Thyroid gland (tissue), 4 donors: ENCODE data around the gene PXT1. TPM values are rescaled to one million over a fixed set of nuclear protein-coding genes. Genes with fewer than 3 reads are reported as not detected.

Source experiments
- DNase-seq, 2 donors: peaks; one replicate each; pipeline ENCODE4 v3.0.0-alpha.2; 2019
- H3K27ac ChIP-seq, 3 donors: fragments of 200-600 bp; sonication (generic); 1 replicate in 2 of 3; 2 replicates in 1 of 3; pipeline ENCODE4 v1.5.1; 2016 to 2019; ENCODE audit warnings: mild to moderate bottlenecking in 1 of 3, moderate library complexity in 1 of 3
- H3K27me3 ChIP-seq: fragments of 200-600 bp; sonication (generic); one replicate; pipeline ENCODE4 v1.5.1; 2019
- H3K36me3 ChIP-seq, 2 donors: fragments of 200-600 bp; sonication (generic); one replicate each; pipeline ENCODE4 v1.5.1; 2016 to 2019
- H3K4me1 ChIP-seq, 2 donors: fragments of 200-600 bp; sonication (generic); one replicate each; pipeline ENCODE4 v1.5.1; 2017 to 2019
- H3K4me3 ChIP-seq, 3 donors: fragments of 200-600 bp; sonication (generic); replicated peaks in 1 of 3; 1 replicate in 2 of 3; 2 replicates in 1 of 3; pipeline ENCODE4 v1.5.1; 2016; ENCODE audit warnings: mild to moderate bottlenecking in 1 of 3
- H3K9me3 ChIP-seq: fragments of 200-600 bp; sonication (generic); one replicate; pipeline ENCODE4 v1.5.1; 2017
- POLR2A ChIP-seq, 2 donors: fragments of 450-650 bp; IDR thresholded peaks; one replicate each; pipeline ENCODE4 v1.6.1; 2017; ENCODE audit warnings: antibody characterized with exemption in 2 of 2, mild to moderate bottlenecking in 2 of 2, moderate library complexity in 1 of 2
- WGBS, 2 donors: methylation state at CpG; one replicate each; pipeline ENCODE4 v1.1.5; 2017; 5-methylcytosine and 5-hydroxymethylcytosine counted together
- intact Hi-C: fragments of 100-400 bp; cut with DNase I; formaldehyde crosslinking; loops from one replicate; pipeline ENCODE4 v1.15.1; 2023
- total RNA-seq, 4 donors: library from RNA; depleted of rRNA; stranded (reverse); fragments of >200 nt; gene quantifications; one replicate each; pipeline ENCODE4 v1.2.3, GENCODE V29; 2016
- TF ChIP-seq, protein P1 (sequence below), 6 experiments: fragments of 200-600 bp in 3 of 6; fragments of 450-650 bp in 3 of 6; sonication (generic) in 3 of 6; IDR thresholded peaks; one replicate each; pipeline ENCODE4 v1.5.1; 2016 to 2019; ENCODE audit warnings: antibody characterized with exemption in 6 of 6, mild to moderate bottlenecking in 2 of 6, inconsistent platforms in 1 of 6, moderate library complexity in 1 of 6

Gene PXT1
- total RNA-seq, 4 donors from 2014 or later = not detected

DNA sequence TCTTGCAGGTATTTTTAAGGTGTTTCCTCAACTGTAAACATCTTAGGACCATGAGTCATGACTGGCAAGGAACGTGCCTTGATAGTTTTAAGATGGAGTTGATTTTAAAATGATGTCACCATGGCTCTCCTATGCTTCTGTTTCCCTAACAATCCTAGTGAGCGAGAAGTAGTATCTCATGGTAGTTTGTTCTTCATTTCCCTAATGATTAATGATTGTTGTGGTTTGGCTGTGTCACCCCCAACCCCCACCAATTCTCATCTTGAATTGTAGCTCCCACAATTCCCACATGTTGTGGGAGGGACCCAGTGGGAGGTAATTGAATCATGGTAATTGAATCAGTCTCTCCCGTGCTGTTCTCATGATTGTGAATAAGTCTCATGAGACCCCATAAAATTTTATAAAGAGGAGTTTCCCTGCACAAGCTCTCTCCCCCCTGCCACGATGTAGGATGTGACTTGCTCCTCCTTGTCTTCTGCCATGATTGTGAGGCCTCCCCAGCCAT, 89.2 kb downstream of the PXT1 start:
- Histone ChIP-seq H3K4me3 (no peak overlapping the region), H3K27me3 (no peaks in the 10 kb centered on the region), H3K9me3 (no peaks in the 10 kb centered on the region), H3K4me1 (peaks cover 0 to 7% of the 10 kb centered on the region in 2 donors), H3K36me3 (no peaks in the 10 kb centered on the region), H3K27ac (no peak overlapping the region)
- TF ChIP-seq, protein P1, sequence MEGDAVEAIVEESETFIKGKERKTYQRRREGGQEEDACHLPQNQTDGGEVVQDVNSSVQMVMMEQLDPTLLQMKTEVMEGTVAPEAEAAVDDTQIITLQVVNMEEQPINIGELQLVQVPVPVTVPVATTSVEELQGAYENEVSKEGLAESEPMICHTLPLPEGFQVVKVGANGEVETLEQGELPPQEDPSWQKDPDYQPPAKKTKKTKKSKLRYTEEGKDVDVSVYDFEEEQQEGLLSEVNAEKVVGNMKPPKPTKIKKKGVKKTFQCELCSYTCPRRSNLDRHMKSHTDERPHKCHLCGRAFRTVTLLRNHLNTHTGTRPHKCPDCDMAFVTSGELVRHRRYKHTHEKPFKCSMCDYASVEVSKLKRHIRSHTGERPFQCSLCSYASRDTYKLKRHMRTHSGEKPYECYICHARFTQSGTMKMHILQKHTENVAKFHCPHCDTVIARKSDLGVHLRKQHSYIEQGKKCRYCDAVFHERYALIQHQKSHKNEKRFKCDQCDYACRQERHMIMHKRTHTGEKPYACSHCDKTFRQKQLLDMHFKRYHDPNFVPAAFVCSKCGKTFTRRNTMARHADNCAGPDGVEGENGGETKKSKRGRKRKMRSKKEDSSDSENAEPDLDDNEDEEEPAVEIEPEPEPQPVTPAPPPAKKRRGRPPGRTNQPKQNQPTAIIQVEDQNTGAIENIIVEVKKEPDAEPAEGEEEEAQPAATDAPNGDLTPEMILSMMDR (IDR thresholded peaks at IDR 0.05) = no peak
- TF ChIP-seq POLR2A (IDR thresholded peaks at IDR 0.05) = no peak
- DNase-seq = no peak
- intact Hi-C loops = no loop called here
- 73 to 86% methylated on average over 4 of the region's 4 CpGs for WGBS, 2 donors

GRCh38 chr6:36352477-36353157, 90.0 kb downstream of the PXT1 start:
- intact Hi-C loops = no loop called here
- H3K9me3 ChIP-seq = no peaks in the 10 kb centered on the region
- WGBS, 2 donors = 90% methylated on average over 8 of the region's 8 CpGs

DNA sequence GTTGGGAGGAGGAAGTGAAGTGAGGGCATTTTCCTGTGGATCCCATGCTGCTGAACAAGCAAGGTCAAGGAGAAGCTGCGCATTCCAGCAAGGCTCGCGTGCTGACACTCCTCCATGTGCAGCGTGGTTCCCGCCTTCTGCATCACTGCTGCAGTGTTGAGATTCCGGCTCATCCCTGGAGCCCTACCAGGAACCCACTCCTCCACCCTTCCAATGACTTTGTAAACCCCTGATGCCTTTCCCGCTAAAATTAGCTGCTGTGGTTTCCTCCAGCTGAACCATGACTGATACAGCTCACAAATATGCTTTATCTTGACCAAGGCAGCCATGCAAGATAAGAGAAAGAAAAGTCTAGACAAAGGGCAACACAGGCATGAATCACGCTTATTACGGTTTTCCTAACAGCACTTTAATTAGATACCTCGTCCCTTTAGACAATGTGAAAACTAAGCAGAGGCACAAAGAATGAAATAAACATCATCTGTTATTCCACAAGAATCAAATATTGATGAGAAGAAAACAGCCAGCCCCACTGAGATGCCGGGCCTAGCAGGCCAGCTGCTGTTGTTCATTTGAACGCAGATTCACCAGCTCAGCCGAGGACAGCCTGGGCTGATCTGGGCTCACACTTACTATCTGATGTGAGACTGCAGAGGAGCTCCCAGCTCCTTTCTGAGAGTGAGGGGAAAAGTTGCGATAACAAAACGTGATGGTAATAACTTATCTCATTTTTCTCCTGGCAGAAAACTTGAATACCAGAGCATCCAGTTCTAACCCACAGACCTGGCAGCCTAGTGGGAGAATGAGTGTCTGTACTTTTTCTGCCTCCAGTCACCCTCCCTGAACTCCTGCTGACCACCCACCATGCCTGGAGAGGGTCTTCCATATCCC, 91.7 kb downstream of the PXT1 start:
- H3K4me3 ChIP-seq = no peak overlapping the region
- no peak for DNase-seq
- no peaks in the 10 kb centered on the region for H3K27me3 ChIP-seq
- 84% methylated on average over 15 of the region's 15 CpGs for WGBS, 2 donors
- peaks cover 0 to 6% of the 10 kb centered on the region in 2 donors for H3K4me1 ChIP-seq
- no peak overlapping the region for H3K27ac ChIP-seq
- TF ChIP-seq POLR2A (IDR thresholded peaks at IDR 0.05) = no peak
- TF ChIP-seq, protein P1 (IDR thresholded peaks at IDR 0.05) = no peak
- no peaks in the 10 kb centered on the region for H3K9me3 ChIP-seq
- H3K36me3 ChIP-seq = no peaks in the 10 kb centered on the region
- intact Hi-C loops = no loop called here

More at GRCh38 chr6:36352477-36353157, 90.0 kb downstream of the PXT1 start:
- Histone ChIP-seq H3K36me3 (no peaks in the 10 kb centered on the region), H3K4me1 (peaks cover 0 to 4% of the 10 kb centered on the region in 2 donors), H3K4me3 (no peak overlapping the region), H3K27ac (no peak overlapping the region), H3K27me3 (no peaks in the 10 kb centered on the region)
- TF ChIP-seq, protein P1 (IDR thresholded peaks at IDR 0.05) = no peak
- no peak for TF ChIP-seq POLR2A (IDR thresholded peaks at IDR 0.05)
- DNase-seq = no peak

DNA sequence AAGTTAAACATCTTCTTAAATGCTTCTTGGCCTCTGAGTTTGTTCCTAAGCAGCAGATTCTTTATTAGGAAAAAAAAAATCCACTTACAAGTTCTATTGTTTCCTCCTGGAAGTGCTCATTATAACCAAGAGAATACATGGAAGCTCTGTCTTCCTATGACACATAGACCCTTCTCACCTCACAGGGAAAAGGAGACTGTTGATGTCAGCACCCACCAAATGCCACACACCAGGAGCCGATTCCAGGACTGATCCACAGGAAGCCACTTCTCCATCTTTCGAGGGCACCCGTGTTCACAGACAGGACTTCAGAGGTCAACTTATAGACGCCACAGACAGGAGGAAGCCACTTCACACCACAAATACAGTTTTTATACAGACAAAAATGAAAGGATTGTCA, 92.6 kb downstream of the PXT1 start:
- DNase-seq = no peak
- TF ChIP-seq POLR2A (IDR thresholded peaks at IDR 0.05) = no peak
- TF ChIP-seq, protein P1 (IDR thresholded peaks at IDR 0.05) = no peak
- peaks cover 0 to 6% of the 10 kb centered on the region in 2 donors for H3K4me1 ChIP-seq
- no peaks in the 10 kb centered on the region for H3K36me3 ChIP-seq
- H3K4me3 ChIP-seq = no peak overlapping the region
- no peak overlapping the region for H3K27ac ChIP-seq
- no peaks in the 10 kb centered on the region for H3K9me3 ChIP-seq
- intact Hi-C loops = no loop called here
- no peaks in the 10 kb centered on the region for H3K27me3 ChIP-seq
- 74 to 75% methylated on average over 4 of the region's 4 CpGs for WGBS, 2 donors
